ENCODE measurements around the gene MARK3. TPM values are rescaled to one million over a fixed set of nuclear protein-coding genes. Genes with fewer than 3 reads are reported as not detected.
"Not testable (repeated sequence)": the region's sequence is repeated elsewhere in the genome, so short reads cannot be mapped to it uniquely, and the experiment has no call there.

Gene MARK3
- total and polyA plus RNA-seq, 2 experiments from 2014 or later, result 72.9 to 88.3 TPM

DNA sequence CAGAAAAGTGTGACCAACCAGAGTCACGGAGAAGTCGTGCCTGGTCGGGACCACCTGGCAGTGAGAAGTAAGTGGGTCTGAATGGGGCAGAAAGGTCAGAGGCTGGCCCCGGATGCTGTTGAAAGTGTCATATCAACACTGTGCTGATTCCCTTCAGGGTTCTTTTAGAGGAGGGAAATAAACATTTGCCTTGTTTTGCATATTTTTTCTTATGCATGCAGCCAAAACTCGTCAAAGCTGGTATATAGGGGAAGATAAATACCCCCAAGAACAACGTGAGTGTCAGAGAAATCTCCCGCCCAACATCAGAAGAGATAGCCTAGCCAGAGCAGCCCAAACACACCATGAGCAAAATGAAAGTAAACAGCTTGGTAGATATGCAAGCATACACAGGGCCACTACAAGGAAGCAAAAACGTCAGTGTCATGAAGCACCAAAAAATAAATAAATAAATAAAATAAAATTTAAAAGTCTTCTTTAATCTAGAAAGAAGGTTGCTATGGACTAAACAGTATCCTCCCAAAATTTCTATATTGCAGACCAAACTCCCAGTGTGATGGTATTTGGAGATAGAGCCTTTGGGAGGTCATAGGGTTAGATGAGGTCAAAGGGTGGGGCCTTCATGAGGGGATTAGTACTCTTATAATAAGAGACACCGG is 29.1 kb upstream of the MARK3 start:
- Histone ChIP-seq H3K9me3 (ENCODE audit: low read depth) (no peaks in the 10 kb centered on the region), H3K4me3 (no peak overlapping the region), H3K4me1 (ENCODE audit: low read depth) (no peaks in the 10 kb centered on the region), H3K36me3 (no peaks in the 10 kb centered on the region), H3K27me3 (no peaks in the 10 kb centered on the region), H3K27ac (no peak overlapping the region)
- TF ChIP-seq, protein P1, sequence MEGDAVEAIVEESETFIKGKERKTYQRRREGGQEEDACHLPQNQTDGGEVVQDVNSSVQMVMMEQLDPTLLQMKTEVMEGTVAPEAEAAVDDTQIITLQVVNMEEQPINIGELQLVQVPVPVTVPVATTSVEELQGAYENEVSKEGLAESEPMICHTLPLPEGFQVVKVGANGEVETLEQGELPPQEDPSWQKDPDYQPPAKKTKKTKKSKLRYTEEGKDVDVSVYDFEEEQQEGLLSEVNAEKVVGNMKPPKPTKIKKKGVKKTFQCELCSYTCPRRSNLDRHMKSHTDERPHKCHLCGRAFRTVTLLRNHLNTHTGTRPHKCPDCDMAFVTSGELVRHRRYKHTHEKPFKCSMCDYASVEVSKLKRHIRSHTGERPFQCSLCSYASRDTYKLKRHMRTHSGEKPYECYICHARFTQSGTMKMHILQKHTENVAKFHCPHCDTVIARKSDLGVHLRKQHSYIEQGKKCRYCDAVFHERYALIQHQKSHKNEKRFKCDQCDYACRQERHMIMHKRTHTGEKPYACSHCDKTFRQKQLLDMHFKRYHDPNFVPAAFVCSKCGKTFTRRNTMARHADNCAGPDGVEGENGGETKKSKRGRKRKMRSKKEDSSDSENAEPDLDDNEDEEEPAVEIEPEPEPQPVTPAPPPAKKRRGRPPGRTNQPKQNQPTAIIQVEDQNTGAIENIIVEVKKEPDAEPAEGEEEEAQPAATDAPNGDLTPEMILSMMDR (IDR thresholded peaks at IDR 0.05; ENCODE audit: low read depth, low read length), result no peak
- peak in 1 of 2 donors; percentile 20 for DNase-seq (ENCODE audit: low read depth in 1 of 2, low spot score in 1 of 2)

DNA sequence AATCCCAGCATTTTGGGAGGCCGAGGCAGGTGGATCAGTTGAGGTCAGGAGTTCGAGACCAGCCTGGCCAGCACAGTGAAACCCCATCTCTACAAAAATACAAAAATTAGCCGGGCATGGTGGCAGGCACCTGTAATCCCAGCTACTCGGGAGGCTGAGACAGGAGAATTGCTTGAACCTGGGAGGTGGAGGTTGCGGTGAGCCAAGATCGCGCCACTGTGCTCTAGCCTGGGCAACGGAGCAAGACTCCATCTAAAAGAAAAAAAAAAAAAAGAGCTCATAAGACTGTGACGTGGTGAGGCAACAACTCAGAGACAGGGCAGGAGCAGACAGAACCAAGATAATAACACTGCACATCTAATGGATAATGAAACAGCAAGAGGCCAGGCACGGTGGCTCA is 27.7 kb upstream of the MARK3 start:
- not testable (repeated sequence) for H3K4me1 ChIP-seq (ENCODE audit: low read depth); H3K36me3 ChIP-seq; H3K9me3 ChIP-seq (ENCODE audit: low read depth); H3K27ac ChIP-seq; H3K27me3 ChIP-seq; DNase-seq (ENCODE audit: low read depth in 1 of 2, low spot score in 1 of 2); H3K4me3 ChIP-seq

DNA sequence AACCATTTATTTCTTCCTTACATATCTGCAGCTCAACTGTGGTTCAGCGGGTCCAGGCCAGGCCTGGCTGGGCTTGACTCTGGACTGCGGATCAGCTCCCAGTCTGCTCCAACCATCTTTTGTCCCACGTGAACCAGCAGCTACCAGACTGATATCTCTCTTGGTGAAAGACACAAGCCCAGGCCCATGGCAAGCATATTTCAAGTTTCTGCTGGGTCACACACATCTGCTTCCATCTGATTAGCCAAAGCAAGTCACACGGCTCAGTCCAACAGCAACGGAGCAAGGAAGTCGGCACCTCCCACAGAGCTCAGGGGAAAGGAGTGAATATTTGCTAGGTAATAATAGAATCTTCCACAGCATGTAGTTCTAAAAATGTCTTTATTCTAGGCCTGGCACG is 24.7 kb upstream of the MARK3 start:
- no peaks in the 10 kb centered on the region for H3K9me3 ChIP-seq (ENCODE audit: low read depth)
- no peak overlapping the region for H3K4me3 ChIP-seq
- no peaks in the 10 kb centered on the region for H3K27me3 ChIP-seq
- DNase-seq (ENCODE audit: low read depth in 1 of 2, low spot score in 1 of 2), result no peak
- H3K4me1 ChIP-seq (ENCODE audit: low read depth), result no peaks in the 10 kb centered on the region
- TF ChIP-seq, protein P1 (IDR thresholded peaks at IDR 0.05; ENCODE audit: low read depth, low read length), result no peak
- H3K27ac ChIP-seq, result no peak overlapping the region
- H3K36me3 ChIP-seq, result no peaks in the 10 kb centered on the region

DNA sequence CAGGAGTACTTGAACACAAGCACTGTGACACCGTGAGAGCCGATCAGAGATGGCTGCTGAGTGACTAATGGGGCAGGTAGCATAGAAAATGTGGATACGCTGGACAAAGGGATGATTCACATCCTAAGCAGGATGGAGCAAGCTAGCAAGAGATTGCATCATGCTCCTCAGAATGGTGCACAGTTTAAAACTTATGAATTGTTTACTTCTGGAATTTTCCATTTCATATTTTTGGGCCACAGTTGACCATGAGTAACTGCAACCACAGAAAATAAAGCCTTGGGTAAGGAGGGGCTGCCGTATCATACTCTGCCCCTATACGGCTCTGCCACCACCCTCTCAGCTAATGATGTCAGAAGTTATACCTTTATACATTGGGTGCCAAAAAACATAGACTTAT is 23.3 kb upstream of the MARK3 start:
- peak in 1 of 2 donors; percentile 95 for DNase-seq (ENCODE audit: low read depth in 1 of 2, low spot score in 1 of 2)
- Histone ChIP-seq H3K9me3 (ENCODE audit: low read depth) (no peaks in the 10 kb centered on the region), H3K4me3 (no peak overlapping the region), H3K27ac (no peak overlapping the region), H3K4me1 (ENCODE audit: low read depth) (no peaks in the 10 kb centered on the region), H3K36me3 (no peaks in the 10 kb centered on the region), H3K27me3 (no peaks in the 10 kb centered on the region)
- TF ChIP-seq, protein P1 (IDR thresholded peaks at IDR 0.05; ENCODE audit: low read depth, low read length), result no peak

DNA sequence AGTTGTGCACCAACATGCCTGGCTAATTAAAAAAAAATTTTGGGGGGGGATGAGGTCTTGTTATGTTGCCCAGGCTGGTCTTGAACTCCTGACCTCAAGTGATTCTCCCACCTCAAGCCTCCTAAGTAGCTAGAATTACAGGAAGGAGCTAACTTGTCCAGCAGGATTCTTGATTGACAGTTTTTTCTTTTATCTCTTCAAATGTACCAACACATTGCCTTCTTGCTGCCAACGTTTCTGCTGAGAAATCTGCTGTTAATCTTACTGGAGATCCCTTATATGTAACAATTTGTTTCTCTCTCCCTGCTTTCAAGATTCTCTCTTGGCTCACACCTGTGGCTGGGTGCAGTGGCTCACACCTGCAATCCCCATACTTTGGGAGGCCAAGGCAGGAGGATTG is 22.4 kb upstream of the MARK3 start:
- Histone ChIP-seq H3K4me3 (no peak overlapping the region), H3K4me1 (ENCODE audit: low read depth) (no peaks in the 10 kb centered on the region), H3K9me3 (ENCODE audit: low read depth) (no peaks in the 10 kb centered on the region), H3K36me3 (no peaks in the 10 kb centered on the region), H3K27me3 (no peaks in the 10 kb centered on the region), H3K27ac (no peak overlapping the region)
- DNase-seq (ENCODE audit: low read depth in 1 of 2, low spot score in 1 of 2), result no peak
- TF ChIP-seq, protein P1 (IDR thresholded peaks at IDR 0.05; ENCODE audit: low read depth, low read length), result no peak

DNA sequence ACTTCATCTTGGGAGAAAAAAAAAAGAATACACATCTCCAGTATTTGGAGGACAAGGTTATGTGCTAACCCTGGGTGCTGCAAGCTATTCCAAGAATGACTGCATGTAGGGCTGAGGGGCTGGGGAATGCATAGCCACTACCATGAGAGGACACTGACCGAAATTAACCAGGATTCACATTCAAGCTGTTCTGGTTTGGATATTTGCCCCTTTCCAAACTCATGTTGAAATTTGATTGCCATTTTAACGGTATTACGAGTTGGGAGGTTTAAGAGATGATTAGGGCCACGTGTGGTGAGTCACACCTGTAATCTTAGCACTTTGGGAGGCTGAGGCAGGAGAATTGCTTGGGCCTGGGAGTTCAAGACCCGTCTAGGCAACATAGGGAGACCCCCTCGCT is 18.5 kb upstream of the MARK3 start:
- Histone ChIP-seq H3K27ac (no peak overlapping the region), H3K4me3 (no peak overlapping the region), H3K4me1 (ENCODE audit: low read depth) (no peaks in the 10 kb centered on the region), H3K9me3 (ENCODE audit: low read depth) (no peaks in the 10 kb centered on the region), H3K36me3 (no peaks in the 10 kb centered on the region), H3K27me3 (no peaks in the 10 kb centered on the region)
- TF ChIP-seq, protein P1 (IDR thresholded peaks at IDR 0.05; ENCODE audit: low read depth, low read length), result no peak
- no peak for DNase-seq (ENCODE audit: low read depth in 1 of 2, low spot score in 1 of 2)

Measured in cardiac muscle cell (in vitro differentiated cells and primary cell).